ENCODE data around the gene CLTA.

- no peak for TF ChIP-seq POLR2A (IDR thresholded peaks at IDR 0.05; ENCODE audit: low read length)
- no peak for TF ChIP-seq GATA1 (IDR thresholded peaks at IDR 0.05; ENCODE audit: low read depth, low read length)
These were observed 29.5 kb upstream of the CLTA start for GRCh38 chr9:36161187-36161586.

Measured in erythroblast (primary cell).